Peyer's patch (tissue), 4 donors: Measurements from ENCODE around the gene KCNC4.

Experiments used
- CTCF ChIP-seq, 6 experiments: fragments of 450-650 bp in 4 of 6; fragments of 200-600 bp in 2 of 6; sonication (generic) in 1 of 6; IDR thresholded peaks; one replicate each; pipeline ENCODE4 v1.5.1; 2017 to 2019; ENCODE audit warnings: antibody characterized with exemption in 6 of 6, mild to moderate bottlenecking in 3 of 6, moderate library complexity in 1 of 6
- POLR2A ChIP-seq, 2 donors: fragments of 450-650 bp; IDR thresholded peaks; one replicate each; pipeline ENCODE4 v1.5.1; 2017; ENCODE audit warnings: antibody characterized with exemption in 2 of 2, mild to moderate bottlenecking in 2 of 2, moderate library complexity in 2 of 2

DNA sequence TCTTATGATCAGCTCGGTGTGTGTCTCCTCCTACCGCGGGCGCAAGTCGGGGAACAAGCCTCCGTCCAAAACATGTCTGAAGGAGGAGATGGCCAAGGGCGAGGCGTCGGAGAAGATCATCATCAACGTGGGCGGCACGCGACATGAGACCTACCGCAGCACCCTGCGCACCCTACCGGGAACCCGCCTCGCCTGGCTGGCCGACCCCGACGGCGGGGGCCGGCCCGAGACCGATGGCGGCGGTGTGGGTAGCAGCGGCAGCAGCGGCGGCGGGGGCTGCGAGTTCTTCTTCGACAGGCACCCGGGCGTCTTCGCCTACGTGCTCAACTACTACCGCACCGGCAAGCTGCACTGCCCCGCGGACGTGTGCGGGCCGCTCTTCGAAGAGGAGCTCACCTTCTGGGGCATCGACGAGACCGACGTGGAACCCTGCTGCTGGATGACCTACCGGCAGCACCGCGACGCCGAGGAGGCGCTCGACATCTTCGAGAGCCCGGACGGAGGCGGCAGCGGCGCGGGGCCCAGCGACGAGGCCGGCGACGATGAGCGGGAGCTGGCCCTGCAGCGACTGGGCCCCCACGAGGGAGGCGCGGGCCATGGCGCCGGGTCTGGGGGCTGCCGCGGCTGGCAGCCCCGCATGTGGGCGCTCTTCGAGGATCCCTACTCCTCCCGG, 1.5 kb downstream of the KCNC4 start:
- no peak for TF ChIP-seq CTCF (IDR thresholded peaks at IDR 0.05)
- TF ChIP-seq POLR2A (IDR thresholded peaks at IDR 0.05), result no peak
